Activated CD8-positive, alpha-beta T cell treated with anti-CD3 and anti-CD28 coated beads for 36 hours (primary cell): ENCODE measurements around the gene DYNC1LI1. TPM values are rescaled to one million over a fixed set of nuclear protein-coding genes. Genes with fewer than 3 reads are reported as not detected.

Experiments used
- ATAC-seq: fragments of 200-7000 bp; cut with Tn5 transposase; one replicate; pipeline ENCODE4 v1.10.0; 2021; ENCODE audit warnings: mild to moderate bottlenecking, moderate library complexity
- CTCF ChIA-PET: fragments of 350-600 bp; sonication (Branson Sonifier 250); formaldehyde crosslinking; loops from one replicate; lab custom pipeline; 2021; ENCODE audit warnings: antibody characterized with exemption; lab: Charles Lee
- POLR2A ChIA-PET: fragments of 350-600 bp; sonication (Branson Sonifier 250); formaldehyde crosslinking; loops from one replicate; lab custom pipeline; 2021; ENCODE audit warnings: antibody characterized with exemption; lab: Charles Lee
- DNase-seq: peaks from one replicate; pipeline ENCODE4 v3.0.0-alpha.2; 2020
- H3K27ac Mint-ChIP-seq: one replicate; pipeline ENCODE4 v1.8.0; 2021; ENCODE audit warnings: mild to moderate bottlenecking, mixed read lengths
- H3K27me3 Mint-ChIP-seq: one replicate; pipeline ENCODE4 v1.8.0; 2021; ENCODE audit warnings: mixed read lengths
- H3K36me3 Mint-ChIP-seq: one replicate; pipeline ENCODE4 v1.8.0; 2021; ENCODE audit warnings: low read depth, mixed read lengths
- H3K4me1 Mint-ChIP-seq: one replicate; pipeline ENCODE4 v1.8.0; 2021; ENCODE audit warnings: low read depth, mixed read lengths
- H3K4me3 Mint-ChIP-seq: one replicate; pipeline ENCODE4 v1.8.0; 2021; ENCODE audit warnings: mild to moderate bottlenecking, moderate library complexity, mixed read lengths
- H3K9me3 Mint-ChIP-seq: one replicate; pipeline ENCODE4 v1.8.0; 2021; ENCODE audit warnings: mixed read lengths
- intact Hi-C: fragments of 100-400 bp; cut with micrococcal nuclease; formaldehyde crosslinking; loops from one replicate; pipeline ENCODE4 v1.10.0; 2022
- total RNA-seq, 2 experiments: library from RNA; stranded (reverse); gene quantifications; one replicate each; pipeline ENCODE4 v1.2.3, GENCODE V29; 2021
- TF ChIP-seq, protein P1 (sequence below): fragments of 200-600 bp; IDR thresholded peaks from one replicate; pipeline ENCODE4 v1.8.0; 2022; ENCODE audit warnings: antibody characterized with exemption, mild to moderate bottlenecking

Gene DYNC1LI1
- total RNA-seq, 2 experiments from 2014 or later: 31.0 to 31.8 TPM

DNA sequence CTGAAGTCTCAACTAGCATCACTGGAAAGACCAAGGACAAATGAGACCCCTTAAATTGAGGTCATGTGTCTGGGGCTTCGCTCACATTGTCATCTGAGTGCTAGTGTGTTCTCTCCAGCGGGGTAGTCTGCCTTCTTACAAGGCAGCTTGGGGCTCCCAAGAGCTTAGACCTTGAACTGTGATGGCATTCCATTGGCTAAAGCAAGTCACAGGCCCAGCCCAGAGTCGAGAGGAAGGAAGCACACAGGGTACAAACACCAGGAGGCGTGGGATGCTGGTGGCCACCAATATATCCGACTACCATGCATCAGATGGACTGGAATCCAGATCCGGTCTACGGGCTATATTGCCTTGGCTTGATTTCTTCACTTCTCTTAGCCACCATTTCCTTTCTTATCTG is 31.5 kb upstream of the DYNC1LI1 start:
- Mint-ChIP-seq H3K4me3 (no peak overlapping the region), H3K36me3 (no peaks in the 10 kb centered on the region), H3K4me1 (no peaks in the 10 kb centered on the region), H3K27me3 (peaks cover 7% of the 10 kb centered on the region), H3K27ac (no peak overlapping the region), H3K9me3 (no peaks in the 10 kb centered on the region)
- ChIA-PET CTCF (interaction anchor here (0.7 kb wide), 1 partner anchor 254 kb away, joined by 4 read pairs; no protein-coding TSS in a partner anchor), POLR2A (no interaction called here)
- TF ChIP-seq, protein P1, sequence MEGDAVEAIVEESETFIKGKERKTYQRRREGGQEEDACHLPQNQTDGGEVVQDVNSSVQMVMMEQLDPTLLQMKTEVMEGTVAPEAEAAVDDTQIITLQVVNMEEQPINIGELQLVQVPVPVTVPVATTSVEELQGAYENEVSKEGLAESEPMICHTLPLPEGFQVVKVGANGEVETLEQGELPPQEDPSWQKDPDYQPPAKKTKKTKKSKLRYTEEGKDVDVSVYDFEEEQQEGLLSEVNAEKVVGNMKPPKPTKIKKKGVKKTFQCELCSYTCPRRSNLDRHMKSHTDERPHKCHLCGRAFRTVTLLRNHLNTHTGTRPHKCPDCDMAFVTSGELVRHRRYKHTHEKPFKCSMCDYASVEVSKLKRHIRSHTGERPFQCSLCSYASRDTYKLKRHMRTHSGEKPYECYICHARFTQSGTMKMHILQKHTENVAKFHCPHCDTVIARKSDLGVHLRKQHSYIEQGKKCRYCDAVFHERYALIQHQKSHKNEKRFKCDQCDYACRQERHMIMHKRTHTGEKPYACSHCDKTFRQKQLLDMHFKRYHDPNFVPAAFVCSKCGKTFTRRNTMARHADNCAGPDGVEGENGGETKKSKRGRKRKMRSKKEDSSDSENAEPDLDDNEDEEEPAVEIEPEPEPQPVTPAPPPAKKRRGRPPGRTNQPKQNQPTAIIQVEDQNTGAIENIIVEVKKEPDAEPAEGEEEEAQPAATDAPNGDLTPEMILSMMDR: no peak
- DNase-seq (no peak), ATAC-seq (no peak)
- intact Hi-C loops: no loop called here

DNA sequence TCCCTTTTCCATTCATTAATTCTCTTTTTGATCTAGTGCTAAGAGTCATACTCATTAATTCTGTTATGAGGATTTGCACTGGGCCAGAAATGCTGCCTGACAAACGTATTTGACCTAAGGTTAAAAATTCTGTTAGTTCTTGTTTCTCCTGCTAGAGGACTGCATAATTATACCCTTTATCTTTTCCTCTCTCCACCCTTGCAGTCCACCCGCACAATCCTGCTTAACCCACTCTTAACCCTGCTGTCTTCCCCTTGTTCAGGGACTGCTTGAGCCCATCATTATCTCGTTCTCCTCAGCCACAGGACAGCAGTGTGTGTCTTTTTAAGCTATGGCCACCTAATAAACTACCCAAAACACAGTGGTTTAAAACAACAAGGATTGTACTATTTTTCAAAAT is 31.1 kb upstream of the DYNC1LI1 start:
- H3K4me3 Mint-ChIP-seq: no peak overlapping the region
- intact Hi-C loops: no loop called here
- H3K36me3 Mint-ChIP-seq: no peaks in the 10 kb centered on the region
- ATAC-seq (no peak), DNase-seq (no peak)
- ChIA-PET POLR2A (no interaction called here), CTCF (no interaction called here)
- H3K27me3 Mint-ChIP-seq: peaks cover 7% of the 10 kb centered on the region
- TF ChIP-seq, protein P1: no peak
- no peak overlapping the region for H3K27ac Mint-ChIP-seq
- no peaks in the 10 kb centered on the region for H3K4me1 Mint-ChIP-seq
- H3K9me3 Mint-ChIP-seq: no peaks in the 10 kb centered on the region

GRCh38 chr3:32597656-32598055 is 27.0 kb upstream of the DYNC1LI1 start:
- DNase-seq: no peak
- H3K4me1 Mint-ChIP-seq: no peaks in the 10 kb centered on the region
- no peak for ATAC-seq
- no peaks in the 10 kb centered on the region for H3K9me3 Mint-ChIP-seq
- POLR2A ChIA-PET: no interaction called here
- H3K27me3 Mint-ChIP-seq: peaks cover 10% of the 10 kb centered on the region
- CTCF ChIA-PET: no interaction called here
- intact Hi-C loops: no loop called here
- H3K36me3 Mint-ChIP-seq: no peaks in the 10 kb centered on the region
- H3K27ac Mint-ChIP-seq: no peak overlapping the region
- no peak overlapping the region for H3K4me3 Mint-ChIP-seq
- TF ChIP-seq, protein P1: no peak

- Mint-ChIP-seq H3K9me3 (no peaks in the 10 kb centered on the region), H3K4me1 (no peaks in the 10 kb centered on the region), H3K4me3 (no peak overlapping the region), H3K27me3 (peaks cover 10% of the 10 kb centered on the region), H3K36me3 (no peaks in the 10 kb centered on the region), H3K27ac (no peak overlapping the region)
- POLR2A ChIA-PET: no interaction called here
- ATAC-seq (no peak), DNase-seq (no peak)
- TF ChIP-seq, protein P1: no peak
- intact Hi-C loops: no loop called here
- CTCF ChIA-PET: no interaction called here
Observed at GRCh38 chr3:32596909-32597369, 26.3 kb upstream of the DYNC1LI1 start.

DNA sequence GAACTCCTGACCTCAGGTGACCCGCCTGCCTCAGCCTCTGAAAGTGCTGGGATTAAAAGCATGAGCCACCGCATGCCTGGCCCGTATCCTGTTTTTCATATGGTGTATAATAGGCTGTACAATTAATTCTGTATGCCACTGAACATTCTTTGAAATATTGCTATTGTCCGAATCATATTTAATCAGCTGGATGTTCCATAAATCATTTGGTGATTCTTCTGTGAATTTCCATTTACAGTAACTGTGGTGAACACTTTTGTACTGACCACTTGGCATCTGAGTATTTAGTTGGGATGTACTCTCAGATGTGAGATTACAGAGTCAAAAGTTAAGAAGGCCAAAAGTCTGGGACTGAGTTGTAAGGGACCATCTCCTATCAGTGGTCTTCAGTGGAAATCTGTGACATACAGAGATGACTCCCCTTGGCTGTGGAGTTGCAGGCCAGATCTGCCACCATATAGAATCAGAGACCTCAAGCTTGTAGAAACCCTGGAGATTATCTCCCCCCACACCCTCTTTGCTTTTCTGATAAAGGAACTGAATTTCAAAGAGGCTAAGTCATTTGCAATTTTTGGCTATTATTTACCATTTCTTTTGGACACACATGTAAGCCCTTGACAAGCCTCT is 25.7 kb upstream of the DYNC1LI1 start:
- Mint-ChIP-seq H3K9me3 (no peaks in the 10 kb centered on the region), H3K4me1 (no peaks in the 10 kb centered on the region), H3K27ac (no peak overlapping the region), H3K4me3 (no peak overlapping the region), H3K36me3 (no peaks in the 10 kb centered on the region), H3K27me3 (peaks cover 10% of the 10 kb centered on the region)
- ATAC-seq: no peak
- ChIA-PET POLR2A (no interaction called here), CTCF (no interaction called here)
- TF ChIP-seq, protein P1: no peak
- intact Hi-C loops: no loop called here
- no peak for DNase-seq
